Tibial artery (tissue), 4 donors: ENCODE measurements around the gene SNX21.
"Not testable (repeated sequence)": the region's sequence is repeated elsewhere in the genome, so short reads cannot be mapped to it uniquely, and the experiment has no call there.

ENCODE experiments used
- DNase-seq, 2 donors: peaks; one replicate each; pipeline ENCODE4 v3.0.0-alpha.2; 2019
- H3K27ac ChIP-seq, 2 donors: fragments of 200-600 bp; sonication (generic) in 1 of 2; 1 replicate in 1 of 2; 2 replicates in 1 of 2; pipeline ENCODE4 v1.5.1; 2018 to 2019; ENCODE audit warnings: mild to moderate bottlenecking in 1 of 2
- H3K27me3 ChIP-seq, 2 donors: fragments of 200-600 bp; sonication (generic) in 1 of 2; one replicate each; pipeline versions ENCODE4 v1.5.1 to v1.6.0; 2016 to 2019
- H3K36me3 ChIP-seq, 3 donors: fragments of 200-600 bp; sonication (generic) in 2 of 3; one replicate each; pipeline ENCODE4 v1.5.1; 2016 to 2019; ENCODE audit warnings: mild to moderate bottlenecking in 2 of 3
- H3K4me1 ChIP-seq, 4 donors: fragments of 200-600 bp; sonication (generic) in 2 of 4; 1 replicate in 3 of 4; 2 replicates in 1 of 4; pipeline ENCODE4 v1.5.1; 2016 to 2019
- H3K4me3 ChIP-seq, 2 donors: fragments of 200-600 bp; sonication (generic) in 1 of 2; 1 replicate in 1 of 2; 2 replicates in 1 of 2; pipeline ENCODE4 v1.5.1; 2018 to 2019; ENCODE audit warnings: mild to moderate bottlenecking in 2 of 2
- H3K9me3 ChIP-seq, 3 donors: fragments of 200-600 bp; sonication (generic) in 1 of 3; one replicate each; pipeline ENCODE4 v1.5.1; 2016 to 2019
- CTCF ChIP-seq, 2 experiments: fragments of 200-600 bp in 1 of 2; fragments of 450-650 bp in 1 of 2; IDR thresholded peaks; one replicate each; pipeline ENCODE4 v1.5.1; 2017 to 2019; ENCODE audit warnings: antibody characterized with exemption in 2 of 2, mild to moderate bottlenecking in 1 of 2, moderate library complexity in 1 of 2
- intact Hi-C: fragments of 100-400 bp; cut with DNase I; formaldehyde crosslinking; loops from one replicate; pipeline ENCODE4 v1.15.0; 2023; ENCODE audit warnings: low total_unique reads

Gene SNX21

GRCh38 chr20:45833030-45833882, at the start of gene SNX21:
SNX21 (plus strand) TSS chr20:45833799; CDS start chr20:45833920, 121 bp downstream.
- peaks cover 0 to 74% (median 40%) of the 10 kb centered on the region in 4 donors for H3K4me1 ChIP-seq
- peak within 1 kb of the TSS; percentile 72 to 83 for H3K4me3 ChIP-seq
- H3K27ac ChIP-seq = peak within 1 kb of the TSS; percentile 93 to 97
- TF ChIP-seq CTCF (IDR thresholded peaks at IDR 0.05) = no peak
- H3K36me3 ChIP-seq = peaks cover 5 to 7% (median 5%) of the 10 kb centered on the region in 3 donors
- H3K27me3 ChIP-seq = no peaks in the 10 kb centered on the region
- no peaks in the 10 kb centered on the region for H3K9me3 ChIP-seq
- peak; percentile 90 to 96 for DNase-seq
- intact Hi-C loops = no loop called here

GRCh38 chr20:45788351-45788750, 45.2 kb upstream of the SNX21 start:
- no peaks in the 10 kb centered on the region for H3K36me3 ChIP-seq
- TF ChIP-seq CTCF (IDR thresholded peaks at IDR 0.05) = no peak
- H3K4me3 ChIP-seq = no peak overlapping the region
- no peaks in the 10 kb centered on the region for H3K27me3 ChIP-seq
- H3K9me3 ChIP-seq = no peaks in the 10 kb centered on the region
- H3K4me1 ChIP-seq = peaks cover 0 to 29% (median 14%) of the 10 kb centered on the region in 4 donors
- no peak overlapping the region for H3K27ac ChIP-seq
- DNase-seq = no peak
- intact Hi-C loops = no loop called here

- peak overlapping the region; percentile 83 to 93 for H3K27ac ChIP-seq
- no peak for TF ChIP-seq CTCF (IDR thresholded peaks at IDR 0.05)
- no peaks in the 10 kb centered on the region for H3K9me3 ChIP-seq
- H3K4me3 ChIP-seq = peak overlapping the region; percentile 73 to 88
- intact Hi-C loops = loop anchor here (10.0 kb wide), 1 partner anchor 92 kb away; the partner anchor contains the start of genes SPATA25 and ZSWIM1
- peaks cover 0 to 22% (median 11%) of the 10 kb centered on the region in 4 donors for H3K4me1 ChIP-seq
- no peaks in the 10 kb centered on the region for H3K27me3 ChIP-seq
- no peak for DNase-seq
- H3K36me3 ChIP-seq = peaks cover 30 to 35% (median 32%) of the 10 kb centered on the region in 3 donors
These were observed 41.1 kb upstream of the SNX21 start for GRCh38 chr20:45792317-45793118.

GRCh38 chr20:45796337-45797065, 37.1 kb upstream of the SNX21 start:
- no peak for TF ChIP-seq CTCF (IDR thresholded peaks at IDR 0.05)
- intact Hi-C loops = loop anchor here (10.0 kb wide), 1 partner anchor 88 kb away; the partner anchor contains the start of genes SPATA25 and ZSWIM1
- Histone ChIP-seq H3K9me3 (no peaks in the 10 kb centered on the region), H3K27me3 (no peaks in the 10 kb centered on the region), H3K27ac (no peak overlapping the region), H3K4me1 (peaks cover 0 to 16% (median 11%) of the 10 kb centered on the region in 4 donors), H3K4me3 (no peak overlapping the region), H3K36me3 (peaks cover 35 to 43% (median 40%) of the 10 kb centered on the region in 3 donors)
- DNase-seq = no peak

GRCh38 chr20:45797510-45797909, 36.1 kb upstream of the SNX21 start:
- H3K36me3 ChIP-seq = peaks cover 45 to 53% (median 50%) of the 10 kb centered on the region in 3 donors

GRCh38 chr20:45797955-45798354, 35.6 kb upstream of the SNX21 start:
- H3K4me1 ChIP-seq, DNase-seq, H3K27ac ChIP-seq, H3K4me3 ChIP-seq, H3K9me3 ChIP-seq, H3K27me3 ChIP-seq: not testable (repeated sequence)
- peaks cover 49 to 58% (median 54%) of the 10 kb centered on the region in 3 donors for H3K36me3 ChIP-seq
- intact Hi-C loops = loop anchor here (10.0 kb wide), 1 partner anchor 87 kb away; the partner anchor contains the start of genes SPATA25 and ZSWIM1

More at GRCh38 chr20:45797510-45797909, 36.1 kb upstream of the SNX21 start:
- intact Hi-C loops = loop anchor here (10.0 kb wide), 1 partner anchor 87 kb away; the partner anchor contains the start of genes SPATA25 and ZSWIM1
- not testable (repeated sequence) for DNase-seq, H3K4me3 ChIP-seq, H3K27ac ChIP-seq, H3K9me3 ChIP-seq, H3K27me3 ChIP-seq
- peaks cover 0 to 12% (median 8%) of the 10 kb centered on the region in 4 donors for H3K4me1 ChIP-seq
